IPS DF 6.9 (cell line): ENCODE results near the gene CTAGE6.
"Not testable (repeated sequence)": the region's sequence is repeated elsewhere in the genome, so short reads cannot be mapped to it uniquely, and the experiment has no call there.

Experiments used
- DNase-seq: peaks from one replicate; pipeline ENCODE4 v3.0.0-alpha.2; 2013; ENCODE audit warnings: low read depth, low spot score
- H3K27ac ChIP-seq: one replicate; pipeline ENCODE4 v1.5.1; 2013; ENCODE audit warnings: low read length, control low read depth
- H3K27me3 ChIP-seq: 2 replicates; pipeline ENCODE4 v1.6.1; 2013; ENCODE audit warnings: mild to moderate bottlenecking, low read length; ENCODE audit not compliant: control insufficient read depth, insufficient read depth
- H3K36me3 ChIP-seq: 2 replicates; pipeline ENCODE4 v1.6.1; 2013; ENCODE audit warnings: low read length; ENCODE audit not compliant: control insufficient read depth, insufficient read depth
- H3K4me1 ChIP-seq: 2 replicates; pipeline ENCODE4 v1.6.1; 2013; ENCODE audit warnings: low read length; ENCODE audit not compliant: control insufficient read depth, insufficient read depth
- H3K4me3 ChIP-seq: 2 replicates; pipeline ENCODE4 v1.5.1; 2013; ENCODE audit warnings: mild to moderate bottlenecking, low read length
- H3K9me3 ChIP-seq: 2 replicates; pipeline ENCODE4 v1.6.1; 2013; ENCODE audit warnings: low read length, inconsistent platforms; ENCODE audit not compliant: control insufficient read depth, insufficient read depth
- WGBS: extraction: QIAGEN DNeasy Blood & Tissue Kit; methylation state at CpG from one replicate; pipeline ENCODE4 v1.1.7; 2013; ENCODE audit warnings: mixed read lengths, missing lambda C conversion rate; ENCODE audit not compliant: insufficient read length, insufficient coverage; 5-methylcytosine and 5-hydroxymethylcytosine counted together

The CTAGE6 gene

DNA sequence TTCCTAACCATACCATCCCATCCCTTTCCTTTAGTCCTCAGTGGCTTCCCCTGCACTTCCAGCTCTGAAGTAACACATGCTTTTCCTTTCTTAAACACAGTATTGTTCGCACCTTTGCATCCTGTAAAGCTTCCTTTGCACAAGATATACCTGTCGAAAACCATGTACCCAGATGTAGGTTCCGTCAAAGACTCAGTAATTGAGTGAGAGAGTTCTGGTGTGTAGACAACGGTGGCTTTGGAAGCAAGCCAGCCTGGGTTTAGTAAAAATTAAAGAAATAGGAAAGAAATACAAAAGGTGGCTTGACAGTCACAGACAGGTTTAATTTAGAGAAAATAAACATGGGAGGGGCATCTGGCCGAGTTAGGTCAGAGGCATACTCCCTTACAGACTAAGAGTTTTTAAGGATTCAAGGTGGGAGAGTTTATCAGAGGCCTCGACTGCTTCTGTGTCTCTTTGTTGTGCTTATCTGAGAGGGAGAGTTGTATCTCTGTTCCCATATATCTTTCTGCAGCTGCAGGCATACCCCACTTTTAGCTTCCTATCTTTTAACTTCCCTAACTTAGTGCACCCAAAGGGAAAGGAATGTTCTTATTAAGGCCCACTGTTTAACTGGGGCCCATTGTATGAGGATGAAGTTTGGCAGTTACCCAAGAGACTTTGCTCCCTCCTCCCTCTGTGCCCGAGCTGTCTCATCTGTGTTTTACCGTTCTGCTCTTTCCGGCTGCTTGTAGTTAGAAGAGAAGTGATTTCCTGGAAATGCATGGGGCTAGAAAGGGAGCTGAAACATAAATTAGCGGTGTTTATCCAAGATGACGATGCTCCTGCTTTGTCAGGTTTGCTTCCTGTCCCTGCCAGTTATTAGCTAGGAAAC lies 42.7 kb downstream of the CTAGE6 start:
- not testable (repeated sequence) for H3K9me3 ChIP-seq, H3K27me3 ChIP-seq, H3K4me3 ChIP-seq, H3K36me3 ChIP-seq, DNase-seq, H3K27ac ChIP-seq, H3K4me1 ChIP-seq
- WGBS = no CpG with 5 or more reads among the region's 11 CpGs

DNA sequence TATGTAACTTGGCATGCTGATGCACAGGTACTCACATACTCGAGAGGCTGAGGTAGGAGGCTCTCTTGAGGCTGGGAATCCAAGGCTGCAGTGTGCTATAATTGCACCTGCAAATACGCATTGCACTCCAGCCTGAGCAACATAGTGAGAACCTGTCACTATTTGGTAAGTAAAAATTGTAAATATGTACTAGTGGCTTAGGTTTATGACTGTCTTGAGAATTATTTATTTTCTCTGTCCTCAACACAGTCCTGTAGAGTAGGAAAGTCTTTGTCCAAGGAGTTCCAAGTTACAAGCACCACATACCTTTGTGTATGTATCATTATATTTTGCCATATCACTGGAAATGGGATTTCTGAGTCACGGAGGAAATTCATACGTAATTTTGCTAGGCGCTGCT lies 45.1 kb downstream of the CTAGE6 start:
- H3K9me3 ChIP-seq, DNase-seq, H3K4me1 ChIP-seq, H3K36me3 ChIP-seq, H3K27me3 ChIP-seq, H3K27ac ChIP-seq, H3K4me3 ChIP-seq: not testable (repeated sequence)
- no CpG with 5 or more reads among the region's 5 CpGs for WGBS

DNA sequence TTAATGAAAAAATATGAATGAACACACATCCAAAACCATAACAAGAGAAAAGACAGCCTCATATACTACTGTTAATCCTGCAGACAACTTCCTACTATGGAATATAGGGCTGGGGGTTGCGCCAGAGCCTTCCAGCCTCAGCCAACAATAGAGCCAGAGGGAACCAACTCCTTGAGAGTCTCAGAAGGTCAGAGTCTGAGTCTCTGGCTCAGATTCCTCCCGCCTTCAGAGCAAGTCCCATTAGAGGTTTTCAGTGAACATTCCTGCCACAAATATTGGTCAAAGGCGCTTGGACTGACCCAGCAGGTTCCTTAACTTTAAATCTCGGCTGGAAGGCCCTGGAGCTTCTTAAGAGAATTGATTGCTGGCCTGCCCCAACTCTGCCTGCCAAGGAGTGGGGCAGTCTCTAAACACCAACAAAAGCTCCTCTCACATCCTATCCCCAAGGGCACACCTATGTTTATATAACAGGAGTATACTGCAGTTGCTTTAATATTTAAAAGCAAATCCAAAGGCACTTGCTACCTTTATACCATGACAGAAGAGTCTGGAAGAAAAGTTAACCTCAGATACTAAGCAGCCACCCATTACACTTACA lies 45.7 kb downstream of the CTAGE6 start:
- H3K4me3 ChIP-seq, H3K27me3 ChIP-seq, H3K27ac ChIP-seq, H3K4me1 ChIP-seq, H3K36me3 ChIP-seq, H3K9me3 ChIP-seq, DNase-seq: not testable (repeated sequence)
- WGBS = no CpG with 5 or more reads among the region's 4 CpGs

DNA sequence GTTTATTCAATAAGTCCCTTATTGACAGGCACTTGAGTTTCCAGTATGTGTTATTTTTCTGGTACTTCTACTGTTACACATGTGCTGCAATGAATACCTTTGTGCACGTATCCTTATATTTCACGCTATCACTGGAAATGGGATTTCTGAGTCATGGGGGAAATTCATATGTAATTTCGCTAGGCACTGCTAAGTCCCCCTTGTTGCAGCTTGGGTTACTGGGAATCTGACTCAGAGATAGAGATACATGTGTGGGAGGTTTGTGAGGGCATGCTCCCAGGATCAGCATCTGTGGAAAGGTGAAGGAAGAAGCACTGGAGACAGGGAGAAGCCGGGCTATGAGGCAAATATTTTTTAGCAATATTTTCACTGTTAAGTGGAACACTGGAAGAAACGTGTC lies 47.6 kb downstream of the CTAGE6 start:
- no CpG with 5 or more reads among the region's 5 CpGs for WGBS
- not testable (repeated sequence) for DNase-seq, H3K27me3 ChIP-seq, H3K9me3 ChIP-seq, H3K36me3 ChIP-seq, H3K4me3 ChIP-seq, H3K27ac ChIP-seq, H3K4me1 ChIP-seq
